Esophagus squamous epithelium (tissue), 4 donors: Measurements from ENCODE around the gene LBX2.

Experiments used
- POLR2A ChIP-seq, 4 donors: fragments of 450-650 bp; IDR thresholded peaks; one replicate each; pipeline ENCODE4 v1.6.1; 2017; ENCODE audit warnings: antibody characterized with exemption in 4 of 4, mild to moderate bottlenecking in 4 of 4, moderate library complexity in 3 of 4
- TF ChIP-seq, protein P1 (sequence below), 6 experiments: fragments of 450-650 bp in 4 of 6; fragments of 200-600 bp in 2 of 6; sonication (generic) in 2 of 6; IDR thresholded peaks; one replicate each; pipeline ENCODE4 v1.5.1; 2016 to 2019; ENCODE audit warnings: antibody characterized with exemption in 6 of 6, mild to moderate bottlenecking in 4 of 6, moderate library complexity in 4 of 6

DNA sequence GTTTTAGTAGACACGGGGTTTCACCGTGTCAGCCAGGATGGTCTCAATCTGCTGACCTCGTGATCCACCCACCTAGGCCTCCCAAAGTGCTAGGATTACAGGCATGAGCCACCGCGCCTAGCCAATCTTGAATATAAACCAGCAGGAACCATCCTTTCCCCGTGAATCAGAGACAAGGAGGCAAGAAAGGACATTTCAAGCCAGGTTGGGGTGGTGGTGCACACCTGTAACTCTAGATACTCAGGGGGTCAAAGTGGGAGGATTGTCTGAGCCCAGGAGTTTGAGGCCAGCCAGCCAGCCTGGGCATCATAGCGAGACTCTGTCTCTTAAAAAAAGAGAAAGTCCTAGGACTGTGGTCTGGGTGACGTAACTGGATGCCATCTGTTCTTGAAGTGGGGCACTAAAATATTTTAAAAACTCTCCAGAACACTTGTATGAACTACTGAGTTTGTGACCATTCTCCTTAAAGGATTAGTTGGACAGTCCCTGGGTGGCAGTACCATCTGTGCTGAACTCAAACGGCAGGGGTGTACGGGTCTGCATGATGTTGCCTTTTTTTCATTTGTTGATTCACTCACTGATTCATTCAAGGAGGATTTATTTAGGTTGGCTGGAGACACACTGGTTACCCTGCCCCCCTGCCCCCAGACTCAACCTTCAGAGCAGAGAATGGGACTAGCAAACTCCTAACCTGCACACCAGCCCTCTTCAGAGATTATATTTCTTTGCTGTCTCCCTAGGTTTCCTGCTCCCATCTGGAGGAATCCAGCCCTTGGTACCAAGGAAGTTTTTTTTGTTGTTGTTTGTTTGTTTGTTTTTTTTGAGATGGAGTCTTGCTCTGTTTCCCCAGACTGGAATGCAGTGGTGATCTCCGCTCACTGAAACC is 11.9 kb upstream of the LBX2 start:
- no peak for TF ChIP-seq POLR2A (IDR thresholded peaks at IDR 0.05)
- TF ChIP-seq, protein P1, sequence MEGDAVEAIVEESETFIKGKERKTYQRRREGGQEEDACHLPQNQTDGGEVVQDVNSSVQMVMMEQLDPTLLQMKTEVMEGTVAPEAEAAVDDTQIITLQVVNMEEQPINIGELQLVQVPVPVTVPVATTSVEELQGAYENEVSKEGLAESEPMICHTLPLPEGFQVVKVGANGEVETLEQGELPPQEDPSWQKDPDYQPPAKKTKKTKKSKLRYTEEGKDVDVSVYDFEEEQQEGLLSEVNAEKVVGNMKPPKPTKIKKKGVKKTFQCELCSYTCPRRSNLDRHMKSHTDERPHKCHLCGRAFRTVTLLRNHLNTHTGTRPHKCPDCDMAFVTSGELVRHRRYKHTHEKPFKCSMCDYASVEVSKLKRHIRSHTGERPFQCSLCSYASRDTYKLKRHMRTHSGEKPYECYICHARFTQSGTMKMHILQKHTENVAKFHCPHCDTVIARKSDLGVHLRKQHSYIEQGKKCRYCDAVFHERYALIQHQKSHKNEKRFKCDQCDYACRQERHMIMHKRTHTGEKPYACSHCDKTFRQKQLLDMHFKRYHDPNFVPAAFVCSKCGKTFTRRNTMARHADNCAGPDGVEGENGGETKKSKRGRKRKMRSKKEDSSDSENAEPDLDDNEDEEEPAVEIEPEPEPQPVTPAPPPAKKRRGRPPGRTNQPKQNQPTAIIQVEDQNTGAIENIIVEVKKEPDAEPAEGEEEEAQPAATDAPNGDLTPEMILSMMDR (IDR thresholded peaks at IDR 0.05), result no peak
